Measurements from ENCODE around the gene STXBP4.

STXBP4 gene

GRCh38 chr17:55159251-55159650 lies 190.7 kb downstream of the STXBP4 start:
- Histone ChIP-seq H3K4me1 (ENCODE audit: insufficient read depth, low read length) (no peaks in the 10 kb centered on the region), H3K36me3 (ENCODE audit: insufficient read depth, low read length) (peaks cover 3% of the 10 kb centered on the region), H3K27me3 (ENCODE audit: control insufficient read depth in 1 of 2, insufficient read depth in 2 of 2, low read length in 2 of 2) (no peaks in the 10 kb centered on the region), H3K4me3 (ENCODE audit: low read depth in 1 of 2, low read length in 2 of 2) (no peak overlapping the region), H3K9me3 (ENCODE audit: low read length) (no peaks in the 10 kb centered on the region), H3K27ac (ENCODE audit: low read depth, low read length) (no peak overlapping the region), H3K9ac (ENCODE audit: low read length) (no peak overlapping the region)

- H3K4me1 ChIP-seq (ENCODE audit: insufficient read depth, low read length) = no peaks in the 10 kb centered on the region
- H3K9ac ChIP-seq (ENCODE audit: low read length) = no peak overlapping the region
- no peak overlapping the region for H3K4me3 ChIP-seq (ENCODE audit: low read depth in 1 of 2, low read length in 2 of 2)
- peaks cover 3% of the 10 kb centered on the region for H3K36me3 ChIP-seq (ENCODE audit: insufficient read depth, low read length)
- no peaks in the 10 kb centered on the region for H3K27me3 ChIP-seq (ENCODE audit: control insufficient read depth in 1 of 2, insufficient read depth in 2 of 2, low read length in 2 of 2)
- H3K27ac ChIP-seq (ENCODE audit: low read depth, low read length) = no peak overlapping the region
- no peaks in the 10 kb centered on the region for H3K9me3 ChIP-seq (ENCODE audit: low read length)
Observed at GRCh38 chr17:55160501-55160900, 191.9 kb downstream of the STXBP4 start.

DNA sequence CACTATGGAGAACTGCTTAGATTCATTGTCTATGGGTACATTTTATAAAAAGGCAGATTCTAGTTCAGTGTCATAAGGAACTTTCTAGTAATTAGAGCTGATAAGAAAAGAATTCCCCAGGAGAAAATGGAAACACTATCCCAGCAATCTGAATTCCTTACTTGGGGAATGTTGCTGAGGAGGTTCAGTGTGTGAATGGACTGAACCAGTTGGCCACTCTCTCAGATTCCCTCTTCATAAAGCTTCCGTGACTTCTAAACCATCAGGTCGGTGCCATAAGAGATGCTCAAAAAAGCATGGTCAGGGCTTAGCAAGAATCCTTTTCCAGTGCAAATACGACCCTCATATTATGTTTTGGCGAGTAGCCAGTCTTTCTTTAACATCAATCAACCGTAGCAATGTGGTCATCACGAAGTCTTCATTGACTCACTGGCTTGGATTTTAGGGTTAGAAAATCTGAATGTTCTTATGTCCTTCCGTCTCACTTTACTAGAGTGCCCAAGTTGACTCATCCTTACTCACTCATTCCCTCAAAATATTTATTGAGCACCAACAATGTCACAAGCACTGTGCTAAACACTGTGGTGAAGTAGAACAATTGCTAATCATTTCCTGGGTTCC lies 193.5 kb downstream of the STXBP4 start:
- no peak overlapping the region for H3K27ac ChIP-seq (ENCODE audit: low read depth, low read length)
- no peaks in the 10 kb centered on the region for H3K27me3 ChIP-seq (ENCODE audit: control insufficient read depth in 1 of 2, insufficient read depth in 2 of 2, low read length in 2 of 2)
- no peak overlapping the region for H3K9ac ChIP-seq (ENCODE audit: low read length)
- no peaks in the 10 kb centered on the region for H3K4me1 ChIP-seq (ENCODE audit: insufficient read depth, low read length)
- no peaks in the 10 kb centered on the region for H3K9me3 ChIP-seq (ENCODE audit: low read length)
- H3K4me3 ChIP-seq (ENCODE audit: low read depth in 1 of 2, low read length in 2 of 2) = no peak overlapping the region
- H3K36me3 ChIP-seq (ENCODE audit: insufficient read depth, low read length) = peaks cover 3% of the 10 kb centered on the region

DNA sequence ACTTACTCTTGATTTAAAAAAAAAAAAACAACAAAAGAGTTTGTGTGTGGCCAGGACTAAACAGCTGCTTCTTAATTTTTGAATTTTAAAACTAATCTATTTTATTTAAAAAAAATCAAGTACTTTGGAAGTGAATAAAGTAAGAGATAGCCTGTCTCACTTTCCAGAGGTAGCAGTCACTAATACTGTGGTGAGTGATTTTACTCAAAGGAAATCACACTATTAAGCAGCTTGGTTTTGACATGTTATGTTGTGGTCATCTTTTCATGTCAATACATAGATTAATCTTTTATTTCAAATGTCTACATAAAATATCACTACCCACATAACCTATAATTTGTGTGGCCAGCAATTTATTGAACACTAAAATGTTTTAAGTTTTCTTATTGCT lies 194.0 kb downstream of the STXBP4 start:
- Histone ChIP-seq H3K9me3 (ENCODE audit: low read length) (no peaks in the 10 kb centered on the region), H3K27ac (ENCODE audit: low read depth, low read length) (no peak overlapping the region), H3K36me3 (ENCODE audit: insufficient read depth, low read length) (peaks cover 3% of the 10 kb centered on the region), H3K9ac (ENCODE audit: low read length) (no peak overlapping the region), H3K27me3 (ENCODE audit: control insufficient read depth in 1 of 2, insufficient read depth in 2 of 2, low read length in 2 of 2) (no peaks in the 10 kb centered on the region), H3K4me1 (ENCODE audit: insufficient read depth, low read length) (no peaks in the 10 kb centered on the region), H3K4me3 (ENCODE audit: low read depth in 1 of 2, low read length in 2 of 2) (no peak overlapping the region)

- no peaks in the 10 kb centered on the region for H3K9me3 ChIP-seq (ENCODE audit: low read length)
- H3K36me3 ChIP-seq (ENCODE audit: insufficient read depth, low read length) = peaks cover 3% of the 10 kb centered on the region
- H3K4me3 ChIP-seq (ENCODE audit: low read depth in 1 of 2, low read length in 2 of 2) = no peak overlapping the region
- no peak overlapping the region for H3K27ac ChIP-seq (ENCODE audit: low read depth, low read length)
- no peaks in the 10 kb centered on the region for H3K27me3 ChIP-seq (ENCODE audit: control insufficient read depth in 1 of 2, insufficient read depth in 2 of 2, low read length in 2 of 2)
- H3K4me1 ChIP-seq (ENCODE audit: insufficient read depth, low read length) = no peaks in the 10 kb centered on the region
- no peak overlapping the region for H3K9ac ChIP-seq (ENCODE audit: low read length)
Observed at GRCh38 chr17:55163408-55163807, 194.8 kb downstream of the STXBP4 start.

GRCh38 chr17:55166506-55166905 lies 197.9 kb downstream of the STXBP4 start:
- H3K4me1 ChIP-seq (ENCODE audit: insufficient read depth, low read length) = no peaks in the 10 kb centered on the region
- no peak overlapping the region for H3K27ac ChIP-seq (ENCODE audit: low read depth, low read length)
- no peaks in the 10 kb centered on the region for H3K27me3 ChIP-seq (ENCODE audit: control insufficient read depth in 1 of 2, insufficient read depth in 2 of 2, low read length in 2 of 2)
- no peaks in the 10 kb centered on the region for H3K9me3 ChIP-seq (ENCODE audit: low read length)
- H3K36me3 ChIP-seq (ENCODE audit: insufficient read depth, low read length) = no peaks in the 10 kb centered on the region
- H3K9ac ChIP-seq (ENCODE audit: low read length) = no peak overlapping the region
- H3K4me3 ChIP-seq (ENCODE audit: low read depth in 1 of 2, low read length in 2 of 2) = no peak overlapping the region

DNA sequence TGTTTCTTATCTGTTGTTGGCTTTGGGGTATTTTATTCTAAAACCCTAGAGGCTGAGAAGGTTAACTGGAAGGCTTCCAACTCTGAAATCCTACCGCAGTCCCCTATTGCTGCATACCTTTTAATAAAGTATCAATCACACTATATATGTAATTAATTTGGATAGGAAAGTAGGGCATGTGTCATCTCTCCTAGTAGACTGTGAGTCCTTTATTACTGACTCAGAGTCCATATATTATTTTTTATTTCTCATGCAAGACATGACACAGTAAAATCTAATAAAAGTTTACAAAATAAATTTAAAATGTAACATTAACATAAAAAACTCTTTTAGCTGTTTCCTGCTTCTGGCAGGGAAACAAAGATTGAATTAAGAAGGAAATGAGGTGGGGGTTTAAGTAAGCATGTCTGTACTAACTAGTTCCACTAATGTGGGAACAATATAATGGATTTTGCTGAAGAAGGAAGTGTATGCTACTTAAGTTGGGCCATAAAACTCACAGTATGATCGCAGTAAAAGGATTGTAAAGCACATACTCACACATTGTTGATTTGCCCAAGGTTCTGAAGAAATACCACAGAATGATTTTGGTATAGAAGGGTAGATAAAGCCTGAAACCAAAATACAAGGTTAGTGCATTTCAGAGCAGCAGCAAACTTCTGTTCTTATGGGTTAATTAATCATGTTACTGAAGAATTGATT lies 198.6 kb downstream of the STXBP4 start:
- H3K9ac ChIP-seq (ENCODE audit: low read length) = no peak overlapping the region
- H3K36me3 ChIP-seq (ENCODE audit: insufficient read depth, low read length) = no peaks in the 10 kb centered on the region
- no peak overlapping the region for H3K27ac ChIP-seq (ENCODE audit: low read depth, low read length)
- H3K4me1 ChIP-seq (ENCODE audit: insufficient read depth, low read length) = no peaks in the 10 kb centered on the region
- no peak overlapping the region for H3K4me3 ChIP-seq (ENCODE audit: low read depth in 1 of 2, low read length in 2 of 2)
- H3K9me3 ChIP-seq (ENCODE audit: low read length) = no peaks in the 10 kb centered on the region
- no peaks in the 10 kb centered on the region for H3K27me3 ChIP-seq (ENCODE audit: control insufficient read depth in 1 of 2, insufficient read depth in 2 of 2, low read length in 2 of 2)

- no peaks in the 10 kb centered on the region for H3K36me3 ChIP-seq (ENCODE audit: insufficient read depth, low read length)
- no peaks in the 10 kb centered on the region for H3K9me3 ChIP-seq (ENCODE audit: low read length)
- H3K27me3 ChIP-seq (ENCODE audit: control insufficient read depth in 1 of 2, insufficient read depth in 2 of 2, low read length in 2 of 2) = no peaks in the 10 kb centered on the region
- no peaks in the 10 kb centered on the region for H3K4me1 ChIP-seq (ENCODE audit: insufficient read depth, low read length)
- H3K4me3 ChIP-seq (ENCODE audit: low read depth in 1 of 2, low read length in 2 of 2) = no peak overlapping the region
- no peak overlapping the region for H3K27ac ChIP-seq (ENCODE audit: low read depth, low read length)
- no peak overlapping the region for H3K9ac ChIP-seq (ENCODE audit: low read length)
Observed at GRCh38 chr17:55168958-55169687, 200.6 kb downstream of the STXBP4 start.

DNA sequence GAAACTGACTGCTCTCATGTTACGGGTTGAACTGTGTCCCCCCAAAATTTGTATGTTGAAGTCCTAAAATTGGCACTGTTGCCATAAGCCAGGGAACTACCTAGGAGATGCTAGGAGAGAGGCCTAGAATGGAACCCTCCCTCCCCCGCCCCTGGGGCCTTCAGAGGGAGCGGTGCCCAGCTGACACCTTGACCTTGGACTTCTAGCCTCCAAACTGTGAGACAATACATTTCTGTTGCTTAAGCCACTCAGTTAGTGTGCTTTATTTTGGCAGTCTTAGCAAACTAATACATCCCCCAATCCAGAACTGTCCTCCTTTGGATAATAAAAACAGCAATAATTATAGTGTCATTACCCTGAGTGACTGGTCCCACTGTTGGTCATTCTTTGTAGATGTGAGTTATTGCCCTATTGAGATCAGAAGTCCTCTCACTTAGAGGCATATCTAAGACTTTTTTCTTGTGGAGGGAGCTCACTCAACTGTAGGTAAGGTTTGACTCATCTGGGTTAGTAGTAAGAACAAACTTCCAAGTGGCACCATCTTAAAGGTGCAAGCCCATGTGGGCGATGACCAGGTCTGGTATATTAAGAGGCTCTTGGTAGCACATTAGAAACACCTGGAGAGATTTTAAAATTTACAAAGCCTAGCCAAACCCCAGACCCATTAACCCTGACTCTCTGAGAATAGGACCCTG lies 203.2 kb downstream of the STXBP4 start:
- no peak overlapping the region for H3K4me3 ChIP-seq (ENCODE audit: low read depth in 1 of 2, low read length in 2 of 2)
- no peak overlapping the region for H3K27ac ChIP-seq (ENCODE audit: low read depth, low read length)
- H3K36me3 ChIP-seq (ENCODE audit: insufficient read depth, low read length) = no peaks in the 10 kb centered on the region
- no peaks in the 10 kb centered on the region for H3K27me3 ChIP-seq (ENCODE audit: control insufficient read depth in 1 of 2, insufficient read depth in 2 of 2, low read length in 2 of 2)
- H3K4me1 ChIP-seq (ENCODE audit: insufficient read depth, low read length) = no peaks in the 10 kb centered on the region
- H3K9ac ChIP-seq (ENCODE audit: low read length) = no peak overlapping the region
- no peaks in the 10 kb centered on the region for H3K9me3 ChIP-seq (ENCODE audit: low read length)

GRCh38 chr17:55172612-55173011 lies 204.0 kb downstream of the STXBP4 start:
- H3K27ac ChIP-seq (ENCODE audit: low read depth, low read length) = no peak overlapping the region
- H3K9ac ChIP-seq (ENCODE audit: low read length) = no peak overlapping the region
- no peaks in the 10 kb centered on the region for H3K9me3 ChIP-seq (ENCODE audit: low read length)

GRCh38 chr17:55174133-55174532 lies 205.6 kb downstream of the STXBP4 start:
- H3K9me3 ChIP-seq (ENCODE audit: low read length) = no peaks in the 10 kb centered on the region
- H3K36me3 ChIP-seq (ENCODE audit: insufficient read depth, low read length) = no peaks in the 10 kb centered on the region
- H3K4me3 ChIP-seq (ENCODE audit: low read depth in 1 of 2, low read length in 2 of 2) = no peak overlapping the region
- no peak overlapping the region for H3K9ac ChIP-seq (ENCODE audit: low read length)
- no peaks in the 10 kb centered on the region for H3K27me3 ChIP-seq (ENCODE audit: control insufficient read depth in 1 of 2, insufficient read depth in 2 of 2, low read length in 2 of 2)
- H3K27ac ChIP-seq (ENCODE audit: low read depth, low read length) = no peak overlapping the region
- H3K4me1 ChIP-seq (ENCODE audit: insufficient read depth, low read length) = no peaks in the 10 kb centered on the region

More at GRCh38 chr17:55172612-55173011, 204.0 kb downstream of the STXBP4 start:
- Histone ChIP-seq H3K4me3 (ENCODE audit: low read depth in 1 of 2, low read length in 2 of 2) (no peak overlapping the region), H3K27me3 (ENCODE audit: control insufficient read depth in 1 of 2, insufficient read depth in 2 of 2, low read length in 2 of 2) (no peaks in the 10 kb centered on the region), H3K36me3 (ENCODE audit: insufficient read depth, low read length) (no peaks in the 10 kb centered on the region), H3K4me1 (ENCODE audit: insufficient read depth, low read length) (no peaks in the 10 kb centered on the region)
